ENCODE data around the gene TAF1C. TPM values are rescaled to one million over a fixed set of nuclear protein-coding genes. Genes with fewer than 3 reads are reported as not detected.

The TAF1C gene
- total RNA-seq, 1 donor from 2014 or later, result 94.7 TPM

DNA sequence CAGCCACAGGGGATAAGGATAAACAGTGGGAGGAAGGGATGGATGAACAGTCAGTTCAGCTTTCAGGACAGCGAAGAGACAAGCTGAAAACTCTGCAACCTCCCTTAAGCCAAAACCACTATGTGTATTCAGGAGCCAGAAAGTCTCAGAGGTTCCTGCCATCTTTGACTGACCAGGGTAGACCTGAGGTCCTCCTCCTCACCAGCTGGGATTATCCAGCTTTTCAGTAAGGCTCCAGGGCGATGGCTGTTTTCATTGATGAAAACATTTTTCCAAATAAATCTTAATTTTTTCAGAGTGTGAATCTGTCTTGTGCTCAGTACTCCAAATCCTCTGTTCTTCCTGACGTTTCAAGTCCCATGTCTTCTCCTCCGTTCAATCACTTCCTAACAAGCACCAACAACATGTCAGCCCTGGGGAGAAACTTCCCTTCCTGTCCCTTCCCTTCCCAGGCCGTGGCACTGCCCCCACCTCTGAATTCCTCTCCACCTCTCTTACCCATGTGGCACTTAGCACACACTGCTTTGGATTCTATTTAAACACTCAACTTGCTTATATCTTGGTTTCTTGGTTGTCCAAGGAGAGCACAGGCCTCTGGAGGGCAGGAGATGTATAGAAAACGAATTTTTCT, 47.1 kb downstream of the TAF1C start:
- TF ChIP-seq, protein P1, sequence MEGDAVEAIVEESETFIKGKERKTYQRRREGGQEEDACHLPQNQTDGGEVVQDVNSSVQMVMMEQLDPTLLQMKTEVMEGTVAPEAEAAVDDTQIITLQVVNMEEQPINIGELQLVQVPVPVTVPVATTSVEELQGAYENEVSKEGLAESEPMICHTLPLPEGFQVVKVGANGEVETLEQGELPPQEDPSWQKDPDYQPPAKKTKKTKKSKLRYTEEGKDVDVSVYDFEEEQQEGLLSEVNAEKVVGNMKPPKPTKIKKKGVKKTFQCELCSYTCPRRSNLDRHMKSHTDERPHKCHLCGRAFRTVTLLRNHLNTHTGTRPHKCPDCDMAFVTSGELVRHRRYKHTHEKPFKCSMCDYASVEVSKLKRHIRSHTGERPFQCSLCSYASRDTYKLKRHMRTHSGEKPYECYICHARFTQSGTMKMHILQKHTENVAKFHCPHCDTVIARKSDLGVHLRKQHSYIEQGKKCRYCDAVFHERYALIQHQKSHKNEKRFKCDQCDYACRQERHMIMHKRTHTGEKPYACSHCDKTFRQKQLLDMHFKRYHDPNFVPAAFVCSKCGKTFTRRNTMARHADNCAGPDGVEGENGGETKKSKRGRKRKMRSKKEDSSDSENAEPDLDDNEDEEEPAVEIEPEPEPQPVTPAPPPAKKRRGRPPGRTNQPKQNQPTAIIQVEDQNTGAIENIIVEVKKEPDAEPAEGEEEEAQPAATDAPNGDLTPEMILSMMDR (IDR thresholded peaks at IDR 0.05; ENCODE audit: unreplicated experiment), result no peak
- H3K27me3 Mint-ChIP-seq, result no peaks in the 10 kb centered on the region
- DNase-seq (ENCODE audit: low spot score, unreplicated experiment), result no peak
- H3K4me3 Mint-ChIP-seq (ENCODE audit: low read depth), result no peak overlapping the region
- no peaks in the 10 kb centered on the region for H3K9me3 Mint-ChIP-seq (ENCODE audit: low read depth)
- H3K36me3 Mint-ChIP-seq (ENCODE audit: insufficient read depth), result peaks cover 9% of the 10 kb centered on the region
- peak overlapping the region; percentile 93 for H3K27ac Mint-ChIP-seq
- peaks cover 26% of the 10 kb centered on the region for H3K4me1 Mint-ChIP-seq (ENCODE audit: low read depth)

DNA sequence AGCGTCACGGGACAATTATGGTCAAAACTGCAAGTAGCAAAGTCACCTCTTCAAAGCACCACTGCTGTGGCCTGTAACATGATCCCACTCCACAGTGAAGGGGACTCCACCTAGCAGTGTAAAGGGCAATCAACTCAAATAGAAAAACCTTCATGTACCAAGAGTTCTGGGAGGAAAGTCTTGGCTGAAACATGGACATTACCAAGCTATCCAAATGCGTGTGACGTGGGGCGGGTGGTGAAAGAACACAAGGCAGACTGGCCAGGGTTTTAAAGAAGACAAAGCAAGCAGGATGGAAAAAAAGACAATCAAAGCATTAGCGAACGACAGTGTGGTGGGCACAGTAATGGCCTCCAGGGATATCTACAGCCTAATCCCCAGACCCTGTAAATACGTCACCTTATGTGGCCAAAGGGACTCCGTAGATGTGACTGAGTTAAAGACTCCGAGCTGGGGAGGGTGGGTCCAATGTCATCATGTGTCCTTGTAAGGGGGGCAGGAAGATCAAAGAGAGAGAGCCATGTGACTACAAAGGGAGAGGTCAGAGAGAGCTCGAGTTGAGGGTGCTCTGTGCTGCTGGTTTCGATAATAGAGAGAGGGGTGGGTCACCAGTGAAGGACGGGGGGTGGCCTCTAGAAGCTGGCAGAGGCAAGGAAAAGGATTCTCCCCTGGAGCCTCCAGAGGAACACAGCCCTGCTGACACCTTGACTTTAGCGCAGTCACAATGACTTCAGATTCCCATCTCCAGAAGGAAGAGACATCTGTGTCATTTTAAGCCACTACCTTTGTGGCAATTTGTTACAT, 47.8 kb downstream of the TAF1C start:
- Mint-ChIP-seq H3K4me3 (ENCODE audit: low read depth) (peak overlapping the region; percentile 43), H3K9me3 (ENCODE audit: low read depth) (no peaks in the 10 kb centered on the region), H3K27me3 (no peaks in the 10 kb centered on the region), H3K27ac (peak overlapping the region; percentile 93), H3K4me1 (ENCODE audit: low read depth) (peaks cover 25% of the 10 kb centered on the region), H3K36me3 (ENCODE audit: insufficient read depth) (peaks cover 9% of the 10 kb centered on the region)
- TF ChIP-seq, protein P1 (IDR thresholded peaks at IDR 0.05; ENCODE audit: unreplicated experiment), result no peak
- no peak for DNase-seq (ENCODE audit: low spot score, unreplicated experiment)

DNA sequence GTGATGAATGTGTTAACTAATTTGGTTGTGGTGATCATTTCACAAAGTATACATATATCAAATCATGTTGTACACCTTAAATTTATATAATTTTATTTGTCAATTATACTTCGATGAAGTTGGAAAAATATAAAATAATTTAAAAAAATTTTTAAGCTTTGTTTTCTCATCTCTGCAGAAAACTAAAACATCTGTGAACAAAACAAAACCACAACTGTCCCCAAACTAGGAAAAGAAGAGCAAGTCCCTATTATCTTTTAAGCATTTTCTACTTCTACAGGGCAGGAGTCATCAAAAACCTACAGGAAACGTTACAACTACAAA, 48.4 kb downstream of the TAF1C start:
- Mint-ChIP-seq H3K4me3 (ENCODE audit: low read depth) (no peak overlapping the region), H3K4me1 (ENCODE audit: low read depth) (peaks cover 24% of the 10 kb centered on the region), H3K27me3 (no peaks in the 10 kb centered on the region), H3K9me3 (ENCODE audit: low read depth) (no peaks in the 10 kb centered on the region), H3K27ac (peak overlapping the region; percentile 93), H3K36me3 (ENCODE audit: insufficient read depth) (peaks cover 11% of the 10 kb centered on the region)
- DNase-seq (ENCODE audit: low spot score, unreplicated experiment), result no peak
- TF ChIP-seq, protein P1 (IDR thresholded peaks at IDR 0.05; ENCODE audit: unreplicated experiment), result no peak

DNA sequence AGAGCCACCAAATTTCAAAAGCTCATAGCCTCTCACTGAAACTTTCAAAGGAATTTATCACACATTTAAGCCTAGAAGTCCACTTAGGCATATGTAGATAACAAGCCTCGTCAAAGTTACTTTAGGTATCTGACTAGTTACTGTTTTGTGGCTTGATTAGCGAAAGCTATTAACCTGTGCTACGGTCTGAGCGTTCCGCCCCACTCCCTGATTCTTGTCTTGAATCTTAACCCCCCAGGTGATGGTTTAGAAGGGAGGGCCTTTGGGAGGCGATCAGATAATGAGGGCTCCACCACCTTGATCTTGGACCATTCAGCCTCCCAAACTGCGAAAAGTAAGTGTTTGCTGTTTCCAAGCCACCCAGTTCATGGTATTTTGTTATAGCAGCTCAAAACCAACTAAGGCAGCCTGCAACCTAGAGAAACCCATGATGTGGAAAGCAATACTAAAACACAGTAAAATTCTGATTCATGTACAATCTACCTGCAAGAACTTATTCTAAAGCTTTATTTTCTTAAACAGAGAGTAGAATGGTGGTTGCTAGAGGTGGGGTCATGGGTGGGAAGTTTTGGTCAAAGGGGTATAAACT, 49.0 kb downstream of the TAF1C start:
- Mint-ChIP-seq H3K36me3 (ENCODE audit: insufficient read depth) (peaks cover 7% of the 10 kb centered on the region), H3K27me3 (no peaks in the 10 kb centered on the region), H3K9me3 (ENCODE audit: low read depth) (no peaks in the 10 kb centered on the region), H3K4me3 (ENCODE audit: low read depth) (no peak overlapping the region), H3K27ac (no peak overlapping the region), H3K4me1 (ENCODE audit: low read depth) (peaks cover 24% of the 10 kb centered on the region)
- TF ChIP-seq, protein P1 (IDR thresholded peaks at IDR 0.05; ENCODE audit: unreplicated experiment), result no peak
- DNase-seq (ENCODE audit: low spot score, unreplicated experiment), result no peak

DNA sequence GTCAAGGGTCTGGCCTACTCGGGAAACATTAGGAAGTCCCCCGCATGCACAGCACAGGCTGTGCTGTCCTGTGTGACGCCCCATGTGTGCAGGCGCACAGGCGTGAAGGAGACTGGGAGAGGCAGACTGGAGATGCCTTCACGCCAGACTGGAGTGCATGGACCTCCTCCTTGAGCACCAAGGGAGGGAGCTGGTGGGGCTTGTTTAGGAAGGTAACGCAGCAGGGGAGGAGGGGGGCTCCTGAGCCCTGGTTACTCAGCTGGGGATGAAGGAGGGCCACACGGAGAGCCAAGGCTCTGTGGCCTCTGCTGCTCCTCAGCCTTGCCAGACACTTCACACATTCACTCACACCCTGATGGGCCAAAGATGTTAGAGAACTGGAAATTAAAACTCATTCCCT, 49.6 kb downstream of the TAF1C start:
- no peak for DNase-seq (ENCODE audit: low spot score, unreplicated experiment)
- Mint-ChIP-seq H3K4me3 (ENCODE audit: low read depth) (no peak overlapping the region), H3K9me3 (ENCODE audit: low read depth) (no peaks in the 10 kb centered on the region), H3K27me3 (no peaks in the 10 kb centered on the region), H3K4me1 (ENCODE audit: low read depth) (peaks cover 24% of the 10 kb centered on the region), H3K27ac (peak overlapping the region; percentile 54), H3K36me3 (ENCODE audit: insufficient read depth) (peaks cover 7% of the 10 kb centered on the region)
- TF ChIP-seq, protein P1 (IDR thresholded peaks at IDR 0.05; ENCODE audit: unreplicated experiment), result no peak

Data from progenitor cell of endocrine pancreas (in vitro differentiated cells).